Transverse colon (tissue), 3 donors: ENCODE measurements around the gene RAB17.
"Not testable (repeated sequence)": the region's sequence is repeated elsewhere in the genome, so short reads cannot be mapped to it uniquely, and the experiment has no call there.

Experiments
- POLR2A ChIP-seq: fragments of 450-650 bp; IDR thresholded peaks from one replicate; pipeline ENCODE4 v1.6.1; 2016; ENCODE audit warnings: antibody characterized with exemption, mild to moderate bottlenecking, moderate library complexity
- TF ChIP-seq, protein P1 (sequence below), 5 experiments: fragments of 200-600 bp in 3 of 5; fragments of 450-650 bp in 2 of 5; sonication (generic) in 3 of 5; IDR thresholded peaks; 1 replicate in 2 of 5; 2 replicates in 3 of 5; pipeline ENCODE4 v1.5.1; 2016 to 2017; ENCODE audit warnings: antibody characterized with exemption in 5 of 5, inconsistent platforms in 3 of 5, mild to moderate bottlenecking in 2 of 5, moderate library complexity in 1 of 5

GRCh38 chr2:237606522-237606921, 16.0 kb upstream of the RAB17 start:
- TF ChIP-seq, protein P1, sequence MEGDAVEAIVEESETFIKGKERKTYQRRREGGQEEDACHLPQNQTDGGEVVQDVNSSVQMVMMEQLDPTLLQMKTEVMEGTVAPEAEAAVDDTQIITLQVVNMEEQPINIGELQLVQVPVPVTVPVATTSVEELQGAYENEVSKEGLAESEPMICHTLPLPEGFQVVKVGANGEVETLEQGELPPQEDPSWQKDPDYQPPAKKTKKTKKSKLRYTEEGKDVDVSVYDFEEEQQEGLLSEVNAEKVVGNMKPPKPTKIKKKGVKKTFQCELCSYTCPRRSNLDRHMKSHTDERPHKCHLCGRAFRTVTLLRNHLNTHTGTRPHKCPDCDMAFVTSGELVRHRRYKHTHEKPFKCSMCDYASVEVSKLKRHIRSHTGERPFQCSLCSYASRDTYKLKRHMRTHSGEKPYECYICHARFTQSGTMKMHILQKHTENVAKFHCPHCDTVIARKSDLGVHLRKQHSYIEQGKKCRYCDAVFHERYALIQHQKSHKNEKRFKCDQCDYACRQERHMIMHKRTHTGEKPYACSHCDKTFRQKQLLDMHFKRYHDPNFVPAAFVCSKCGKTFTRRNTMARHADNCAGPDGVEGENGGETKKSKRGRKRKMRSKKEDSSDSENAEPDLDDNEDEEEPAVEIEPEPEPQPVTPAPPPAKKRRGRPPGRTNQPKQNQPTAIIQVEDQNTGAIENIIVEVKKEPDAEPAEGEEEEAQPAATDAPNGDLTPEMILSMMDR (IDR thresholded peaks at IDR 0.05), result not testable (repeated sequence)
- TF ChIP-seq POLR2A, result not testable (repeated sequence)
